GM21528 (cell line): Measurements from ENCODE around the gene PPP1R12B.
"Not testable (repeated sequence)": the region's sequence is repeated elsewhere in the genome, so short reads cannot be mapped to it uniquely, and the experiment has no call there.

ENCODE experiments used
- ATAC-seq: cut with Tn5 transposase; IDR thresholded peaks from one replicate; pipeline ENCODE4 v1.9.1; 2021; ENCODE audit warnings: mild to moderate bottlenecking, moderate library complexity; ENCODE audit not compliant: unreplicated experiment, low FRiP score

PPP1R12B gene

GRCh38 chr1:202343652-202344349 is 4.7 kb upstream of the PPP1R12B start:
- no peak for ATAC-seq

GRCh38 chr1:202348005-202348508 is 442 bp upstream of the PPP1R12B start:
- ATAC-seq: no peak

GRCh38 chr1:202349206-202349928 is 868 bp downstream of the PPP1R12B start:
- ATAC-seq: peak; percentile 3

GRCh38 chr1:202351725-202352124 is 3.2 kb downstream of the PPP1R12B start:
- ATAC-seq: no peak

GRCh38 chr1:202352583-202353197 is 4.2 kb downstream of the PPP1R12B start:
- ATAC-seq: not testable (repeated sequence)

- ATAC-seq: no peak
These were observed 7.5 kb downstream of the PPP1R12B start for GRCh38 chr1:202355944-202356553.

GRCh38 chr1:202357506-202357905 is 9.0 kb downstream of the PPP1R12B start:
- ATAC-seq: no peak

GRCh38 chr1:202361224-202361623 is 12.7 kb downstream of the PPP1R12B start:
- no peak for ATAC-seq

- ATAC-seq: no peak
These were observed 13.2 kb downstream of the PPP1R12B start for GRCh38 chr1:202361701-202362100.

GRCh38 chr1:202362212-202362611 is 13.7 kb downstream of the PPP1R12B start:
- no peak for ATAC-seq

- ATAC-seq: no peak
These were observed 16.8 kb downstream of the PPP1R12B start for GRCh38 chr1:202365092-202365815.

GRCh38 chr1:202367271-202367670 is 18.8 kb downstream of the PPP1R12B start:
- ATAC-seq: no peak

- not testable (repeated sequence) for ATAC-seq
These were observed 22.4 kb downstream of the PPP1R12B start for GRCh38 chr1:202370906-202371305.

- ATAC-seq: no peak
These were observed 25.6 kb downstream of the PPP1R12B start for GRCh38 chr1:202374099-202374498.

- ATAC-seq: not testable (repeated sequence)
These were observed 26.7 kb downstream of the PPP1R12B start for GRCh38 chr1:202375175-202375574.

- no peak for ATAC-seq
These were observed 27.7 kb downstream of the PPP1R12B start for GRCh38 chr1:202376247-202376646.

GRCh38 chr1:202379884-202380529 is 31.5 kb downstream of the PPP1R12B start:
- not testable (repeated sequence) for ATAC-seq

- not testable (repeated sequence) for ATAC-seq
These were observed 32.0 kb downstream of the PPP1R12B start for GRCh38 chr1:202380535-202380934.

GRCh38 chr1:202381867-202382266 is 33.4 kb downstream of the PPP1R12B start:
- not testable (repeated sequence) for ATAC-seq

GRCh38 chr1:202395831-202396230 is 47.3 kb downstream of the PPP1R12B start:
- not testable (repeated sequence) for ATAC-seq
